Large intestine (tissue), 3 donors: ENCODE measurements around the gene NKX1-1. TPM values are rescaled to one million over a fixed set of nuclear protein-coding genes. Genes with fewer than 3 reads are reported as not detected.

ENCODE experiments used
- DNase-seq, 2 donors: peaks; one replicate each; pipeline versions ENCODE4 v3.0.0 to v3.0.0-alpha.2; 2013
- H3K27ac ChIP-seq: one replicate; pipeline ENCODE4 v1.5.1; 2013; ENCODE audit warnings: low read length
- H3K27me3 ChIP-seq: 2 replicates; pipeline ENCODE4 v1.6.1; 2013; ENCODE audit warnings: low read length; ENCODE audit not compliant: control insufficient read depth, insufficient read depth
- H3K36me3 ChIP-seq: 2 replicates; pipeline ENCODE4 v1.6.1; 2013; ENCODE audit warnings: low read length; ENCODE audit not compliant: control insufficient read depth, insufficient read depth
- H3K4me1 ChIP-seq: one replicate; pipeline ENCODE4 v1.6.1; 2013; ENCODE audit warnings: low read length; ENCODE audit not compliant: control insufficient read depth, insufficient read depth
- H3K4me3 ChIP-seq: one replicate; pipeline ENCODE4 v1.5.1; 2013; ENCODE audit warnings: low read length
- H3K9me3 ChIP-seq: one replicate; pipeline ENCODE4 v1.6.1; 2013; ENCODE audit warnings: mild to moderate bottlenecking, low read depth, low read length, moderate library complexity; ENCODE audit not compliant: control insufficient read depth
- WGBS: methylation state at CpG from one replicate; pipeline ENCODE4 v1.1.5; 2013; ENCODE audit warnings: low lambda C conversion rate; ENCODE audit not compliant: insufficient coverage; 5-methylcytosine and 5-hydroxymethylcytosine counted together
- polyA plus RNA-seq: library from polyadenylated mRNA; unstranded; fragments of 120-200 nt; gene quantifications from one replicate; pipeline ENCODE4 v1.2.1, GENCODE V29; 2013

Gene NKX1-1
- polyA plus RNA-seq, 1 donor = not detected

DNA sequence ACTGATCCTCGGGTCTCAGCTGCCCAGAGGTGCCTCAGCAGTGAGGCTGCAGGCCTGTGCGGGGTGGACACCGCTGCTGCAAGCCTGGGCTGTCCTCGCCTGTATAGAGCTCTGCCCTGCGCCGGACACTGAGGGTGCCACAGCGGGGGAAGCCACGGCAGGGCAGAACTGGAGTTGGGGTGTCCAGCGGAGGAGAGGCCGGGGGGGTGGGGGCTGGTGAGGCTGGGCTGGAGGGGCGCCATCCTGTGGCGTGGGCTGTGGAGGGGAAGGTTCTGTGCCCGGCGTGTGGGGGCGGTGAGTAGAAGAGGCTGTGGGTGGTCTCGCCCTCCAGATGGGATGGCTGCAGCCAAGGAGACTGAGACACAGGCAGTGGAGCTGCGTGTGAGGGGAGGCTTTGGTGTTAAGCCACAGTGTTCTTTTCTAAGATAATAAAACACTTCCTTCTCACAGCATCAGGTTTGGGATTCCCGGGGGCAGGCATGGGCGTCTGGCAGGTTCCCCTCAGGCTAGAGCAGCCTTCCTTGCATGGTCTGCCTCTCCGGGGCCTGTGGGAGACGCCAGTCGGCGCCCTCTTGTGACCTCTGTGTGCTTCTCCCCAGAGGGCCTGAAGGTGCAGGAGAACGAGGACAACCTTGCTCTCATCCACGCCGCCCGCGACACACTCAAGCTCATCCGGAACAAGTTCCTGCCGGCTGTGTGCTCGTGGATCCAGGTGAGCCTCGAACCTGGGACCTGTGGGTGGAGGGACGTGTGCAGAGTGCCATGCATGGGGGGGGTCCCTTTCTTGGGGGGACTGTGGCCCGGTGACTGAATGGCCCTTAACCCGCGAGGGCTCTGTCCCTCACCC lies 51.9 kb downstream of the NKX1-1 start:
- H3K4me1 ChIP-seq = peaks cover 2% of the 10 kb centered on the region
- no peak for DNase-seq
- H3K9me3 ChIP-seq = no peaks in the 10 kb centered on the region
- peaks cover 59% of the 10 kb centered on the region for H3K36me3 ChIP-seq
- no peaks in the 10 kb centered on the region for H3K27me3 ChIP-seq
- H3K27ac ChIP-seq = no peak overlapping the region
- H3K4me3 ChIP-seq = no peak overlapping the region
- WGBS = no CpG with 5 or more reads among the region's 36 CpGs

DNA sequence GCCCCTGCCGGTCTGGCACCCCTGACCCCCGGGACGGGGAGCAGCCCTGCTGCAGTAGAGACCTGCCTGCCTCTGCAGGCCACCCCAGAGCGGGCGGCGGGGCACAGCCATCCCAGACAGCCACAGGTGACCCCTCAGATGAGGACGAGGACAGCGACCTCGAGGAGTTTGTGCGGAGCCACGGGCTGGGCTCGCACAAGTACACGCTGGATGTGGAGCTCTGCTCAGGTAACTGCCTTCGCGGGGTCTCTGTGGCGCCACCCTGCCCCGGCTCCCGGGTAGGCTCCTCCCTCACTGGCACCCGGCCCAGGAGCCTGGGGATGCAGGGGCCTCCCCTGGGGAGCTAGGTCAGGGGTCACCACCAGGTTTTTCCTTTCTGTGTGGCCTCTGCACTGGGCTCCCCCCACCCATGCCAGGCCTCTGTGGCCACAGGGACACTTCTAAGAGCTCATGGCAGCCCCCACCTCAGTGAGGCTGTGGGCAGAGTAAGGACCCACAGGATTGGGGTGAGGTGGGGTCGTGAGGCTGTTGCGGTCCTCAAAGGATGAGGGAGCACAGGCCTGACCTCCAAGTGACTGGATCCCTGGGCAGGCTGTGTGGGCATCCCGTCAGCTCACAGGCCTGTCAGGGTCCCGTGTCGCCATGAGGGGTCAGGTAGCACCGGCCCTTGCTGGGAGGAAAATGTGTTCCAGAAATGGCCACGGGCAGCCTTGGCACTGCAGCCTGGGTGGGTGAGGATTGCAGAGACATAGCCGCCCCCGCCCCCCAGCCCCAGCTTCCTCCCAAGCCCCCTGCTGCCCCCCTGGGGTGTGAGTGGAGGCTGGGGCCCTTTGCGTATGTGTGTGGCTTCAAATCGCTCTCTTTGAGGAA lies 52.8 kb downstream of the NKX1-1 start:
- DNase-seq = no peak
- Histone ChIP-seq H3K4me1 (peaks cover 6% of the 10 kb centered on the region), H3K4me3 (no peak overlapping the region), H3K27ac (no peak overlapping the region), H3K36me3 (peaks cover 52% of the 10 kb centered on the region), H3K27me3 (no peaks in the 10 kb centered on the region), H3K9me3 (no peaks in the 10 kb centered on the region)
- no CpG with 5 or more reads among the region's 30 CpGs for WGBS

Other genes starting within 250 kb of the NKX1-1 start
- gene SPON2, start 233.9 kb downstream of the NKX1-1 start, polyA plus RNA-seq = 54.6 TPM
- gene CTBP1, start 157.3 kb downstream of the NKX1-1 start, polyA plus RNA-seq = 134 TPM
- gene MAEA, start 116.6 kb downstream of the NKX1-1 start, polyA plus RNA-seq = 51.2 TPM
- gene UVSSA, start 59.2 kb downstream of the NKX1-1 start, polyA plus RNA-seq = 23.5 TPM